Retinal pigment epithelial cell (primary cell): ENCODE measurements around the gene CAB39L.

Source experiments
- DNase-seq: peaks from one replicate; pipeline ENCODE4 v3.0.0-alpha.2; 2010; ENCODE audit warnings: low read depth
- H3K4me3 ChIP-seq: 2 replicates; pipeline ENCODE4 v1.5.1; 2011; ENCODE audit warnings: mild to moderate bottlenecking, low read length, control low read depth, moderate library complexity
- CTCF ChIP-seq: conservative IDR thresholded peaks from 2 replicates; pipeline ENCODE4 v1.5.1; 2011; ENCODE audit warnings: low read depth, low read length, control low read depth, inconsistent platforms

CAB39L gene

GRCh38 chr13:49287995-49288394, 155.9 kb downstream of the CAB39L start:
- TF ChIP-seq CTCF, result no peak
- no peak for DNase-seq
- no peak overlapping the region for H3K4me3 ChIP-seq

- DNase-seq, result no peak
- H3K4me3 ChIP-seq, result no peak overlapping the region
- TF ChIP-seq CTCF, result no peak
Observed at GRCh38 chr13:49279885-49280284, 164.0 kb downstream of the CAB39L start.

GRCh38 chr13:49279112-49279511, 164.8 kb downstream of the CAB39L start:
- no peak for TF ChIP-seq CTCF
- DNase-seq, result no peak
- H3K4me3 ChIP-seq, result no peak overlapping the region

- TF ChIP-seq CTCF, result no peak
- H3K4me3 ChIP-seq, result no peak overlapping the region
- no peak for DNase-seq
Observed at GRCh38 chr13:49278211-49278610, 165.7 kb downstream of the CAB39L start.

GRCh38 chr13:49272296-49272695, 171.6 kb downstream of the CAB39L start:
- DNase-seq, result no peak
- no peak overlapping the region for H3K4me3 ChIP-seq
- TF ChIP-seq CTCF, result no peak

GRCh38 chr13:49271264-49271663, 172.6 kb downstream of the CAB39L start:
- DNase-seq, result no peak
- no peak for TF ChIP-seq CTCF
- no peak overlapping the region for H3K4me3 ChIP-seq

GRCh38 chr13:49265822-49266221, 178.0 kb downstream of the CAB39L start:
- TF ChIP-seq CTCF, result no peak
- DNase-seq, result no peak
- no peak overlapping the region for H3K4me3 ChIP-seq
